B cell (primary cell): ENCODE measurements around the gene TRIAP1.

Experiments
- CTCF ChIP-seq: fragments of 200-600 bp; IDR thresholded peaks from one replicate; pipeline ENCODE4 v1.8.0; 2022; ENCODE audit warnings: antibody characterized with exemption, mild to moderate bottlenecking
- EZH2 ChIP-seq: IDR thresholded peaks from 2 replicates; pipeline ENCODE4 v1.6.1; 2012; ENCODE audit warnings: borderline replicate concordance, low read depth, mild to moderate bottlenecking, moderate library complexity, low read length; ENCODE audit not compliant: insufficient read depth, poor library complexity, severe bottlenecking

DNA sequence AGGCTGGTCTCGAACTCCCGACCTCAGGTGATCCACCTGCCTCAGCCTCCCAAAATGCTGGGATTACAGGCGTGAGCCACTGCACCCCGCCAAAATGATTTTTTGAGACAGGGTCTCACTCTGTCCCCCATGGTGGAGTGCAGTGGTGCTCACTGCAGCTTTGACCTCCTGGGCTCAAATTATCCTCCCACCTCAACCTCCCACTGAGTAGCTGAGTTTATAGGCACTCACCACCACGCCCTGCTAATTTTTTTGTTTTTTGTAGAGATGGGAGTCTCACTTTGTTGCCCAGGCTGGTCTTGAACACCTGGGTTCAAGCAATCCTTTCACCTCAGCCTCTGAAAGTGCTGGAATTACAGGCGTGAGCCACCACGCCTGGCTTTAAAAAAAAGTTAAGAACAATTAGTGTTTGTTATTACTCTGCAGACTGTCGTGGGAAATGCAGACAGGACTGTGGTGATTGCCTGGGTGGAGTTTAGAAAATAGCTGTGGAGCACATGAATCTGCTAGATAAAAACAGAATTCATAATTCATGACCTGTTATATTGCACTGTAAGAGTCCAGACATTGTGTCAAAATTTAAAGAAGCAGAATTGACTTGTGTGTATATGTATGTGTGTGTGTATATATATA lies 17.5 kb downstream of the TRIAP1 start:
- TF ChIP-seq EZH2 (no peak), CTCF (no peak)
